A549 (cell line): ENCODE data around the gene SKI. TPM values are rescaled to one million over a fixed set of nuclear protein-coding genes. Genes with fewer than 3 reads are reported as not detected.

Source experiments
- ATAC-seq, 2 experiments: fragments of 200-7000 bp in 1 of 2; fragments of >200 bp in 1 of 2; cut with Nextera tagmentation in 1 of 2; cut with Tn5 transposase in 1 of 2; 3 replicates each; pipeline versions ENCODE4 v1.8.0 to v1.9.1; 2018 to 2020; ENCODE audit warnings: mild to moderate bottlenecking in 1 of 2, moderate library complexity in 1 of 2
- CTCF ChIA-PET: fragments of 300-600 bp; sonication (Branson Sonifier 250); formaldehyde crosslinking; extraction: SDS; loops from one replicate; lab custom pipeline; 2021; ENCODE audit warnings: antibody characterized with exemption, inconsistent platforms; lab: Yijun Ruan, JAX
- POLR2A ChIA-PET: fragments of 350-600 bp; formaldehyde crosslinking; extraction: SDS; loops from one replicate; lab custom pipeline; 2021; ENCODE audit warnings: antibody characterized with exemption, inconsistent platforms; lab: Yijun Ruan, JAX
- DNase-seq, 2 experiments: peaks; one replicate each; pipeline versions ENCODE4 v3.0.0 to v3.0.0-alpha.2; 2011 to 2016; ENCODE audit warnings: low read depth in 1 of 2, low spot score in 1 of 2
- FAIRE-seq: peaks from 2 replicates; lab custom pipeline; 2011; peaks lifted over from hg19 to GRCh38; lab: Jason Lieb, UNC
- H3K27ac ChIP-seq, 2 experiments: fragments of >200 bp; sonication (Bioruptor Twin); formaldehyde crosslinking; 3 replicates each; pipeline ENCODE4 v1.5.1; 2016 to 2017
- H3K4me1 ChIP-seq: fragments of >200 bp; sonication (Bioruptor Twin); formaldehyde crosslinking; 3 replicates; pipeline ENCODE4 v1.6.1; 2016
- H3K4me2 ChIP-seq: fragments of >200 bp; sonication (Bioruptor Twin); formaldehyde crosslinking; 3 replicates; pipeline ENCODE4 v1.6.1; 2016
- H3K4me3 ChIP-seq: fragments of >200 bp; sonication (Bioruptor Twin); formaldehyde crosslinking; 3 replicates; pipeline ENCODE4 v1.5.1; 2016
- H3K9me3 ChIP-seq: fragments of >200 bp; sonication (Bioruptor Twin); formaldehyde crosslinking; 3 replicates; pipeline ENCODE4 v1.6.1; 2016
- CBX2 ChIP-seq: fragments of 200-600 bp; sonication (generic); IDR thresholded peaks from 2 replicates; pipeline ENCODE4 v1.6.1; 2016; ENCODE audit warnings: low read depth, mild to moderate bottlenecking, borderline replicate concordance
- CBX8 ChIP-seq: fragments of 200-600 bp; sonication (generic); IDR thresholded peaks from 2 replicates; pipeline ENCODE4 v1.6.1; 2016
- CHD2 ChIP-seq: fragments of 150-350 bp; IDR thresholded peaks from 2 replicates; pipeline ENCODE4 v1.6.1; 2014; ENCODE audit warnings: low read length; ENCODE audit not compliant: partially characterized antibody
- EHF ChIP-seq: fragments of 250-450 bp; sonication (Bioruptor Pico); IDR thresholded peaks from 2 replicates; pipeline ENCODE4 v1.5.0; 2020; ENCODE audit warnings: mild to moderate bottlenecking
- EP300 ChIP-seq, 2 experiments: fragments of >200 bp; sonication (Bioruptor Twin); formaldehyde crosslinking; IDR thresholded peaks; 2 replicates in 1 of 2; 3 replicates in 1 of 2; pipeline ENCODE4 v1.6.1; 2016 to 2017
- FOXS1 ChIP-seq: fragments of 250-450 bp; sonication (Bioruptor Pico); IDR thresholded peaks from 2 replicates; pipeline ENCODE4 v1.5.0; 2020; ENCODE audit warnings: mild to moderate bottlenecking, moderate library complexity
- HDAC2 ChIP-seq: fragments of 200-600 bp; sonication (generic); IDR thresholded peaks from 2 replicates; pipeline ENCODE4 v1.6.1; 2016
- KDM1A ChIP-seq: fragments of 200-600 bp; sonication (generic); IDR thresholded peaks from 2 replicates; pipeline ENCODE4 v1.6.1; 2016; ENCODE audit warnings: low read depth, mild to moderate bottlenecking
- NFE2L2 ChIP-seq: fragments of 150-350 bp; conservative IDR thresholded peaks from 2 replicates; pipeline ENCODE4 v1.6.1; 2014; ENCODE audit warnings: low read length
- NPAS2 ChIP-seq: fragments of 250-450 bp; sonication (Bioruptor Pico); IDR thresholded peaks from 2 replicates; pipeline ENCODE4 v1.8.0; 2022; ENCODE audit warnings: mild to moderate bottlenecking, moderate library complexity, borderline replicate concordance
- POLR2A ChIP-seq: IDR thresholded peaks from 2 replicates; pipeline ENCODE4 v1.6.1; 2012; ENCODE audit warnings: mild to moderate bottlenecking, low read length
- POLR2AphosphoS2 ChIP-seq: conservative IDR thresholded peaks from 2 replicates; pipeline ENCODE4 v1.6.1; 2012; ENCODE audit warnings: low read length, improper control_type of control experiment, inconsistent platforms
- RARB ChIP-seq: fragments of 250-450 bp; sonication (Bioruptor Pico); IDR thresholded peaks from 2 replicates; pipeline ENCODE4 v1.8.0; 2021; ENCODE audit warnings: mild to moderate bottlenecking, moderate library complexity
- SMC3 ChIP-seq: fragments of >200 bp; sonication (Bioruptor Twin); formaldehyde crosslinking; IDR thresholded peaks from 3 replicates; pipeline ENCODE4 v1.6.1; 2018; ENCODE audit warnings: inconsistent platforms
- TFCP2L1 ChIP-seq: fragments of 250-450 bp; sonication (Bioruptor Pico); IDR thresholded peaks from 2 replicates; pipeline ENCODE4 v1.5.0; 2021; ENCODE audit warnings: mild to moderate bottlenecking
- TP53 ChIP-seq: fragments of 250-450 bp; sonication (Bioruptor Pico); IDR thresholded peaks from 2 replicates; pipeline ENCODE4 v1.5.0; 2021; ENCODE audit warnings: mild to moderate bottlenecking, moderate library complexity
- WGBS: methylation state at CpG from one replicate; pipeline ENCODE4 v1.1.6; 2017; ENCODE audit errors: missing lambda C conversion rate; 5-methylcytosine and 5-hydroxymethylcytosine counted together
- polyA plus RNA-seq, 4 experiments: library from polyadenylated mRNA; depleted of rRNA in 3 of 4; stranded (reverse); fragments of >200 nt; fragmentation: RNase III in 1 of 4; extraction: RNeasy Plus Mini Kit Qiagen cat#74134 plus additional on column Dnase treatment in 1 of 4; gene quantifications; 2 replicates in 3 of 4; 3 replicates in 1 of 4; pipeline ENCODE4 v1.2.3, GENCODE V29; 2011 to 2017
- TF ChIP-seq, protein P1 (sequence below): fragments of 250-450 bp; sonication (Bioruptor Pico); IDR thresholded peaks from 2 replicates; pipeline ENCODE4 v1.5.0; 2020; ENCODE audit warnings: low read depth, mild to moderate bottlenecking, moderate library complexity
- TF ChIP-seq, protein P2 (sequence below): fragments of >200 bp; sonication (Bioruptor Twin); formaldehyde crosslinking; IDR thresholded peaks from 2 replicates; pipeline ENCODE4 v1.6.1; 2016
- TF ChIP-seq, protein P3 (sequence below): IDR thresholded peaks from 2 replicates; pipeline ENCODE4 v1.6.1; 2012; ENCODE audit warnings: low read depth, borderline replicate concordance
- TF ChIP-seq, protein P4 (sequence below): IDR thresholded peaks from 2 replicates; pipeline ENCODE4 v1.6.1; 2012
- TF ChIP-seq, protein P5 (sequence below): fragments of 450-650 bp; IDR thresholded peaks from 2 replicates; pipeline ENCODE4 v1.6.1; 2014; ENCODE audit warnings: antibody characterized with exemption

Gene SKI
- polyA plus RNA-seq, 2 of the 4 experiments (the other 2 are of a cell fraction): 2.8 to 12.0 TPM

DNA sequence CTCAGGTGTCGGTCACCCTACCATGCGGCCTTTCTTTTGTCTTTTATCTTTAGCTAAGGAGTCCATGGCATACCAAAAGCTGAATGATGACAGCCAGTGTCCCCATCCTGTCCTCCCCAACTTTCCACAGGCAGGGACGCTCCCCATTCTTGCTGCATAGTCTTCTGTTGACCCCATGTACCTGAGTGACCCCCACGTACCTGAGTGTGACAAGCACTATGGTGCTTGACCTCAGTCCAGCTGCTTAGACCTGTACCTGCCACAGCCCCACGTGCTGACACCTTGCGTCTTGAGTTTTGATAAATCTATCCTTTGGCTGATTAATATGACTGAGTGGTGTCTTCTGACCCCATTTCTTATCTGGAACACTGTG lies 26.9 kb downstream of the SKI start:
- FAIRE-seq: no peak
- no peak for DNase-seq
- H3K4me3 ChIP-seq: no peak overlapping the region
- TF ChIP-seq HDAC2 (no peak), KDM1A (no peak), SMC3 (no peak), EHF (no peak), POLR2A (no peak), RARB (CRISPR knock-in tag) (no peak), NPAS2 (CRISPR knock-in tag) (no peak), CHD2 (no peak)
- TF ChIP-seq, protein P1, sequence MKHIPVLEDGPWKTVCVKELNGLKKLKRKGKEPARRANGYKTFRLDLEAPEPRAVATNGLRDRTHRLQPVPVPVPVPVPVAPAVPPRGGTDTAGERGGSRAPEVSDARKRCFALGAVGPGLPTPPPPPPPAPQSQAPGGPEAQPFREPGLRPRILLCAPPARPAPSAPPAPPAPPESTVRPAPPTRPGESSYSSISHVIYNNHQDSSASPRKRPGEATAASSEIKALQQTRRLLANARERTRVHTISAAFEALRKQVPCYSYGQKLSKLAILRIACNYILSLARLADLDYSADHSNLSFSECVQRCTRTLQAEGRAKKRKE (CRISPR knock-in tag): no peak
- TF ChIP-seq, protein P2, sequence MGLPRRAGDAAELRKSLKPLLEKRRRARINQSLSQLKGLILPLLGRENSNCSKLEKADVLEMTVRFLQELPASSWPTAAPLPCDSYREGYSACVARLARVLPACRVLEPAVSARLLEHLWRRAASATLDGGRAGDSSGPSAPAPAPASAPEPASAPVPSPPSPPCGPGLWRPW: no peak
- TF ChIP-seq, protein P3, sequence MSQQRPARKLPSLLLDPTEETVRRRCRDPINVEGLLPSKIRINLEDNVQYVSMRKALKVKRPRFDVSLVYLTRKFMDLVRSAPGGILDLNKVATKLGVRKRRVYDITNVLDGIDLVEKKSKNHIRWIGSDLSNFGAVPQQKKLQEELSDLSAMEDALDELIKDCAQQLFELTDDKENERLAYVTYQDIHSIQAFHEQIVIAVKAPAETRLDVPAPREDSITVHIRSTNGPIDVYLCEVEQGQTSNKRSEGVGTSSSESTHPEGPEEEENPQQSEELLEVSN: no peak
- TF ChIP-seq, all 56 proteins: peak for 0
- no peaks in the 10 kb centered on the region for H3K9me3 ChIP-seq
- H3K4me1 ChIP-seq: no peaks in the 10 kb centered on the region
- ChIA-PET POLR2A (no interaction called here), CTCF (no interaction called here)
- H3K27ac ChIP-seq: no peak overlapping the region
- 91% methylated on average over 6 of the region's 6 CpGs for WGBS
- no peak overlapping the region for H3K4me2 ChIP-seq
- ATAC-seq: no peak

DNA sequence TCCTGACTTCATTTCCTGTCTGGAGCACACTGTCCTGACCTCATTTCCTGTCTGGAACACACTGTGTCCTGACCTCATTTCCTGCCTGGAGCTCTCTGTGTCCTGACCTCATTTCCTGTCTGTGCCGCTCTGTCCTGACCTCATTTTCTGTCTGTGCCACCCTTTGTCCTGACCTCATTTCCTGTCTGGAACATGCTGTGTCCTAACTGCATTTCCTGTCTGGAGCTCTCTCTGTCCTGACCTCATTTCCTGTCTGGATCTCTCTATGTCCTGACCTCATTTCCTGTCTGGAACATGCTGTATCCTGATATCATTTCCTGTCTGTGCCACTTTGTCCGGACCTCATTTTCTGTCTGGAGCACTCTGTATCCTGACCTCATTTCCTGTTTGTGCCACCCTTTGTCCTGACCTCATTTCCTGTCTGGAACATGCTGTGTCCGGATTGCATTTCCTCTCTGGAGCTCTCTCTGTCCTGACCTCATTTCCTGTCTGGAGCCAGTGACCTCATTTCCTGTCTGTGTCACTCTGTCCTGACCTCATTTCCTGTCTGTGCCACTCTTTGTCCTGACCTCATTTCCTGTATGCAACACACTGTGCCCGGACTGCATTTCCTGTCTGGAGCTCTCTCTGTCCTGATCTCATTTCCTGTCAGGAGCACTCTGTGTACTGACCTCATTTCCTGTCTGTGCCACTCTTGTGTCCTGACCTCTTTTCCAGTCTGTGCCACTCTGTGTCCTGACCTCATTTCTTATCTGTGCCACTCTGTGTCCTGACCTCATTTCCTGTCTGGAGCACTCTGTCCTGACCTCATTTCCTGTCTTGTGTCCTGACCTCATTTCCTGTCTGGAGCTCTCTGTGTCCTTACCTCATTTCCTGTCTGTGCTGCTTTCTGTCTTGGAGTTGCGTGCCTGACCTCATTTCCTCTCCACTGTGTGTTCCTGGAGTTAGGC lies 27.6 kb downstream of the SKI start:
- no peak overlapping the region for H3K4me2 ChIP-seq
- no peaks in the 10 kb centered on the region for H3K4me1 ChIP-seq

DNA sequence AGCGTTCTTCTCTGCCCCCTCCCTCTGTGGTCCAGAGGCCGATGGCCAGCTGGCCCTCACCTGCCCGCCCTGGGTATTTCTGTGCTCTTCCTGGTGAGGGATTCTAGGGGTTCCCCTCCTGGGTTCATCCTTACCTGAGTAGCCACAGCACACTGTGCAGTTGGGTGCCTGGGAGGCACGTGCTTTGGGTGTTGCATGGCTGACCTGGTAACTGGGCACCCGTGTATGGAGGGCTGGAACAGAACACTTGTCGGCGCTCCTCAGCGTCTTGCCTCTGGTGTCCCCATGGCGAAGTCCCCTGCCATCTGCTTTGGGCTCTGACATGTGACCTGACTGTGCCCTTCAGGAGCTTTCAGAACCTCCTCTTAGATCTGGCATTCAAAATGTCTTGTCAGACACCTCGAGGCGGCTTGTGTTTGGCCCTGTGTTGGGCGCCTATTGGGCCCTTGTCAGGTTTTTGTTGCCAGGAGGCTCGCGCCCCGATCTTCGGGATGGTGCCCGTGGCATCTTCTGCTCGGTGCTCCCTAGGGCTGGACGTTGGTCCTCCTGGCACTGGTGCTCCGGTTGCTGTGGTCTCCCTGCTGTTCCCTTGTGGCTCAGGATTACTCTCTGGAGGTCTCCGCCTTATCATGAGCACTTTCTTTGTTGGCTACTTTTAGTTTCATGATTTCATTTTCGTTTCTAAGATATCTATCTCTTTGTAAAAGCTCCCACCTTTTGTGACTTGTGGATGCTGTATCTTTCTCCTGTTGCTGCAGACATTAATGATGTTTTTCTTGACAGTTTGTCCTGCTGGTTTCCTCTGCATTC lies 28.5 kb downstream of the SKI start:
- H3K4me2 ChIP-seq: no peak overlapping the region
- TF ChIP-seq HDAC2: no peak
- TF ChIP-seq TFCP2L1 (CRISPR knock-in tag): no peak
- no peak for TF ChIP-seq TP53 (CRISPR knock-in tag)
- TF ChIP-seq CBX2: no peak
- TF ChIP-seq KDM1A: no peak
- no peak for TF ChIP-seq FOXS1 (CRISPR knock-in tag)
- TF ChIP-seq, protein P4, sequence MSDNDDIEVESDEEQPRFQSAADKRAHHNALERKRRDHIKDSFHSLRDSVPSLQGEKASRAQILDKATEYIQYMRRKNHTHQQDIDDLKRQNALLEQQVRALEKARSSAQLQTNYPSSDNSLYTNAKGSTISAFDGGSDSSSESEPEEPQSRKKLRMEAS: no peak
- TF ChIP-seq POLR2AphosphoS2: no peak
- TF ChIP-seq SMC3: no peak
- TF ChIP-seq CBX8: no peak
- no peak for TF ChIP-seq NFE2L2
- TF ChIP-seq EP300 (IDR thresholded peaks at IDR 0.05): no peak
- TF ChIP-seq, protein P5, sequence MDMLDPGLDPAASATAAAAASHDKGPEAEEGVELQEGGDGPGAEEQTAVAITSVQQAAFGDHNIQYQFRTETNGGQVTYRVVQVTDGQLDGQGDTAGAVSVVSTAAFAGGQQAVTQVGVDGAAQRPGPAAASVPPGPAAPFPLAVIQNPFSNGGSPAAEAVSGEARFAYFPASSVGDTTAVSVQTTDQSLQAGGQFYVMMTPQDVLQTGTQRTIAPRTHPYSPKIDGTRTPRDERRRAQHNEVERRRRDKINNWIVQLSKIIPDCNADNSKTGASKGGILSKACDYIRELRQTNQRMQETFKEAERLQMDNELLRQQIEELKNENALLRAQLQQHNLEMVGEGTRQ: no peak
- ATAC-seq (peak in 1 of 2 experiments; percentile 30; a peak in 3 of 6 replicates), FAIRE-seq (no peak), DNase-seq (no peak)
- H3K9me3 ChIP-seq: no peaks in the 10 kb centered on the region
- ChIA-PET CTCF (interaction anchor here (1.2 kb wide), 1 partner anchor 57 kb away, joined by 3 read pairs; no protein-coding TSS in a partner anchor), POLR2A (no interaction called here)
- WGBS: 92% methylated on average over 17 of the region's 22 CpGs
- no peaks in the 10 kb centered on the region for H3K4me1 ChIP-seq
- no peak overlapping the region for H3K27ac ChIP-seq
- no peak overlapping the region for H3K4me3 ChIP-seq

More for the DNA sequence above, 27.6 kb downstream of the SKI start:
- Histone ChIP-seq H3K9me3 (no peaks in the 10 kb centered on the region), H3K4me3 (no peak overlapping the region), H3K27ac (no peak overlapping the region)
- TF ChIP-seq SMC3: no peak
- no peak for TF ChIP-seq FOXS1 (CRISPR knock-in tag)
- TF ChIP-seq, protein P5: no peak
- CTCF ChIA-PET: no interaction called here
- DNase-seq (peak in 1 of 2 experiments; percentile 81), ATAC-seq (peak; percentile 62 to 74; a peak in 5 of 6 replicates), FAIRE-seq (no peak)
- POLR2A ChIA-PET: no interaction called here
- 69% methylated on average over 5 of the region's 5 CpGs for WGBS
